HepG2 (cell line): ENCODE measurements around the gene AEBP1. TPM values are rescaled to one million over a fixed set of nuclear protein-coding genes. Genes with fewer than 3 reads are reported as not detected.

Experiments
- ATF2 ChIP-seq: sonication (generic); formaldehyde crosslinking; IDR thresholded peaks from 2 replicates; pipeline ENCODE4 v1.4.0; 2020; ENCODE audit warnings: missing genetic modification reagents
- BHLHE40 ChIP-seq: IDR thresholded peaks from 2 replicates; pipeline ENCODE4 v1.6.1; 2011; ENCODE audit warnings: low read length, improper control_type of control experiment
- FIP1L1 ChIP-seq: fragments of 200-400 bp; formaldehyde crosslinking; IDR thresholded peaks from 2 replicates; pipeline ENCODE4 v1.6.1; 2018; ENCODE audit warnings: low read depth, mild to moderate bottlenecking, low read length, moderate library complexity, borderline replicate concordance; ENCODE audit not compliant: insufficient read depth
- HMG20A ChIP-seq: IDR thresholded peaks from 2 replicates; pipeline ENCODE4 v1.6.1; 2016; ENCODE audit warnings: borderline replicate concordance
- KDM4B ChIP-seq: sonication (generic); formaldehyde crosslinking; IDR thresholded peaks from 2 replicates; pipeline ENCODE4 v1.4.0; 2020; ENCODE audit warnings: missing genetic modification reagents
- KLF16 ChIP-seq, 2 experiments: sonication (generic) in 1 of 2; formaldehyde crosslinking in 1 of 2; IDR thresholded peaks; 2 replicates each; pipeline versions ENCODE4 v1.6.1 to v1.8.0; 2016 to 2023; ENCODE audit warnings: missing genetic modification reagents in 2 of 2, missing compliant biosample characterization in 1 of 2
- PATZ1 ChIP-seq: sonication (generic); formaldehyde crosslinking; IDR thresholded peaks from 2 replicates; pipeline ENCODE4 v1.4.0; 2020; ENCODE audit warnings: missing genetic modification reagents
- ZFP91 ChIP-seq: sonication (generic); formaldehyde crosslinking; IDR thresholded peaks from 2 replicates; pipeline ENCODE4 v1.9.0; 2022; ENCODE audit warnings: missing genetic modification reagents, mild to moderate bottlenecking, borderline replicate concordance
- ZGPAT ChIP-seq: IDR thresholded peaks from 2 replicates; pipeline ENCODE4 v1.6.1; 2016; ENCODE audit warnings: mild to moderate bottlenecking
- ZNF232 ChIP-seq: sonication (generic); formaldehyde crosslinking; IDR thresholded peaks from 2 replicates; pipeline ENCODE4 v1.4.0; 2020; ENCODE audit warnings: missing genetic modification reagents, borderline replicate concordance
- ZNF501 ChIP-seq: sonication (generic); formaldehyde crosslinking; IDR thresholded peaks from 2 replicates; pipeline ENCODE4 v1.5.1; 2020; ENCODE audit warnings: mild to moderate bottlenecking, moderate library complexity, missing genetic modification reagents
- ZNF574 ChIP-seq: sonication (generic); formaldehyde crosslinking; IDR thresholded peaks from 2 replicates; pipeline ENCODE4 v1.4.0; 2020; ENCODE audit warnings: missing genetic modification reagents
- ZNF710 ChIP-seq: sonication (generic); formaldehyde crosslinking; IDR thresholded peaks from 2 replicates; pipeline ENCODE4 v1.5.0; 2020; ENCODE audit warnings: mild to moderate bottlenecking, missing genetic modification reagents, borderline replicate concordance
- ZNF841 ChIP-seq: sonication (generic); formaldehyde crosslinking; IDR thresholded peaks from 2 replicates; pipeline ENCODE4 v1.8.1; 2023; ENCODE audit warnings: missing genetic modification reagents, borderline replicate concordance
- polyA plus RNA-seq, 8 experiments: library from polyadenylated mRNA; depleted of rRNA in 3 of 8; stranded (reverse) in 7 of 8; unstranded in 1 of 8; fragments of >200 nt; fragmentation: Illumina TruSeq in 4 of 8; extraction: Trizol in 4 of 8; gene quantifications; 2 replicates each; pipeline versions ENCODE4 v1.2.1 to v1.2.3, GENCODE V29; 2011 to 2016; ENCODE audit warnings: low read depth in 4 of 8, missing spikeins in 1 of 8, mixed read lengths in 1 of 8; ENCODE audit not compliant: insufficient read depth in 1 of 8
- total RNA-seq, 5 experiments: library from RNA; depleted of rRNA; stranded (reverse); fragments of >200 nt; fragmentation: Illumina TruSeq; extraction: Trizol; gene quantifications; 2 replicates each; pipeline ENCODE4 v1.2.3, GENCODE V29; 2016; ENCODE audit warnings: low read depth in 1 of 5

The AEBP1 gene
- total and polyA plus RNA-seq, 2 of the 13 experiments (the other 11 are each of a cell fraction or from before 2014, with no cell fraction given): 0.22 to 0.55 TPM

GRCh38 chr7:44100458-44101302 lies 3.5 kb upstream of the AEBP1 start (continued):
- TF ChIP-seq ZNF232: no peak
- TF ChIP-seq ZNF841: no peak
- no peak for TF ChIP-seq FIP1L1
- TF ChIP-seq PATZ1 (CRISPR knock-in tag): peak; percentile 50; the same call in 1 of the 2 replicates
- 0 out of 2 replicates have a peak, but pooled peaks have one; percentile 36 for TF ChIP-seq ZFP91 (CRISPR knock-in tag)
- TF ChIP-seq ZNF501 (CRISPR knock-in tag): peak; percentile 27; the same call in 1 of the 2 replicates
- TF ChIP-seq ZNF574: peak; percentile 27; the same call in 1 of the 2 replicates
- no peak for TF ChIP-seq ZGPAT (CRISPR knock-in tag)
- TF ChIP-seq HMG20A (CRISPR knock-in tag): 0 out of 2 replicates have a peak, but pooled peaks have one; percentile 21
- 0 out of 2 replicates have a peak, but pooled peaks have one; percentile 29 for TF ChIP-seq ZNF710 (CRISPR knock-in tag)
- TF ChIP-seq KDM4B: no peak
- no peak for TF ChIP-seq ATF2
- no peak for TF ChIP-seq BHLHE40
- TF ChIP-seq KLF16 (CRISPR knock-in tag; IDR thresholded peaks at IDR 0.05): 0 out of 4 replicates have a peak, but pooled peaks of 1 of the 2 experiments have one; percentile 14
